Liver (tissue), 3 donors: ENCODE results near the gene MYO9A.

Source experiments
- GABPA ChIP-seq, 2 donors: IDR thresholded peaks in 1 of 2; conservative IDR thresholded peaks in 1 of 2; 2 replicates each; pipeline ENCODE4 v1.6.1; 2016; ENCODE audit warnings: antibody characterized with exemption in 2 of 2, mild to moderate bottlenecking in 1 of 2, moderate library complexity in 1 of 2
- HNF4G ChIP-seq: IDR thresholded peaks from 2 replicates; pipeline ENCODE4 v1.6.1; 2016; ENCODE audit warnings: antibody characterized with exemption
- RAD21 ChIP-seq, 2 donors: IDR thresholded peaks; 2 replicates each; pipeline ENCODE4 v1.6.1; 2016; ENCODE audit warnings: antibody characterized with exemption in 2 of 2, mild to moderate bottlenecking in 2 of 2
- RXRA ChIP-seq, 2 donors: IDR thresholded peaks; 2 replicates each; pipeline ENCODE4 v1.6.1; 2017 to 2018; ENCODE audit warnings: antibody characterized with exemption in 2 of 2, mild to moderate bottlenecking in 1 of 2
- TF ChIP-seq, protein P1 (sequence below): fragments of 150-350 bp; IDR thresholded peaks from 2 replicates; pipeline ENCODE4 v1.5.1; 2017; ENCODE audit warnings: improper control_type of control experiment, low read depth, low read length; ENCODE audit not compliant: missing input control
- TF ChIP-seq, protein P2 (sequence below): IDR thresholded peaks from 2 replicates; pipeline ENCODE4 v1.6.1; 2016; ENCODE audit warnings: antibody characterized with exemption
- TF ChIP-seq, protein P3 (sequence below): IDR thresholded peaks from 2 replicates; pipeline ENCODE4 v1.6.1; 2016; ENCODE audit warnings: antibody characterized with exemption
- donor health status: healthy.
- donor health status: healthy.

DNA sequence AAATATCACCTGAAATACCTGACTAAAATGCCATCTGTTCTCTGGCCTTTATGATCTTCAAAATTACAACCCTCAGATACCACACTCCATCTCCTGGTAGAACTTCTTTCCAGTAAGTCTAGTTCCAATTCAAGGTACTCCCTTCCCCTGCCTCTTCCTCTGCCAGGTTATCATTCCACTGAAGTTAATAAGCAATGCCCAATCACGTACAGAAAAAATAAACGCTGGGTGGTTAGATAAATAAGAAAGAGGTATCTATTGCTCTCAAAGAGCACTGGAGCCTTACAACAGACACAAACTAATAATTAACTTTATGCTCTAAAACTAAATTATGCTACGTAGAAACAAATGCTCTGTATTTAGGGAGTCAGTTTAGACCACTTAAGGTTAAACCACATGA, 112.5 kb downstream of the MYO9A start:
- TF ChIP-seq, protein P1, sequence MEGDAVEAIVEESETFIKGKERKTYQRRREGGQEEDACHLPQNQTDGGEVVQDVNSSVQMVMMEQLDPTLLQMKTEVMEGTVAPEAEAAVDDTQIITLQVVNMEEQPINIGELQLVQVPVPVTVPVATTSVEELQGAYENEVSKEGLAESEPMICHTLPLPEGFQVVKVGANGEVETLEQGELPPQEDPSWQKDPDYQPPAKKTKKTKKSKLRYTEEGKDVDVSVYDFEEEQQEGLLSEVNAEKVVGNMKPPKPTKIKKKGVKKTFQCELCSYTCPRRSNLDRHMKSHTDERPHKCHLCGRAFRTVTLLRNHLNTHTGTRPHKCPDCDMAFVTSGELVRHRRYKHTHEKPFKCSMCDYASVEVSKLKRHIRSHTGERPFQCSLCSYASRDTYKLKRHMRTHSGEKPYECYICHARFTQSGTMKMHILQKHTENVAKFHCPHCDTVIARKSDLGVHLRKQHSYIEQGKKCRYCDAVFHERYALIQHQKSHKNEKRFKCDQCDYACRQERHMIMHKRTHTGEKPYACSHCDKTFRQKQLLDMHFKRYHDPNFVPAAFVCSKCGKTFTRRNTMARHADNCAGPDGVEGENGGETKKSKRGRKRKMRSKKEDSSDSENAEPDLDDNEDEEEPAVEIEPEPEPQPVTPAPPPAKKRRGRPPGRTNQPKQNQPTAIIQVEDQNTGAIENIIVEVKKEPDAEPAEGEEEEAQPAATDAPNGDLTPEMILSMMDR = no peak
- TF ChIP-seq, protein P2, sequence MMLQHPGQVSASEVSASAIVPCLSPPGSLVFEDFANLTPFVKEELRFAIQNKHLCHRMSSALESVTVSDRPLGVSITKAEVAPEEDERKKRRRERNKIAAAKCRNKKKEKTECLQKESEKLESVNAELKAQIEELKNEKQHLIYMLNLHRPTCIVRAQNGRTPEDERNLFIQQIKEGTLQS = no peak
- TF ChIP-seq, protein P3, sequence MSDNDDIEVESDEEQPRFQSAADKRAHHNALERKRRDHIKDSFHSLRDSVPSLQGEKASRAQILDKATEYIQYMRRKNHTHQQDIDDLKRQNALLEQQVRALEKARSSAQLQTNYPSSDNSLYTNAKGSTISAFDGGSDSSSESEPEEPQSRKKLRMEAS = no peak
- TF ChIP-seq HNF4G (no peak), RXRA (IDR thresholded peaks at IDR 0.05) (no peak), RAD21 (IDR thresholded peaks at IDR 0.05) (no peak), GABPA (IDR thresholded peaks at IDR 0.05 in 1 of 2, conservative IDR thresholded peaks at IDR 0.05 in 1 of 2) (no peak)
